HG03045 (cell line): ENCODE measurements around the gene CACNA2D4.

Experiments used
- ATAC-seq: cut with Tn5 transposase; IDR thresholded peaks from one replicate; pipeline ENCODE4 v1.9.1; 2021; ENCODE audit warnings: mild to moderate bottlenecking, moderate library complexity; ENCODE audit not compliant: unreplicated experiment

CACNA2D4 gene

DNA sequence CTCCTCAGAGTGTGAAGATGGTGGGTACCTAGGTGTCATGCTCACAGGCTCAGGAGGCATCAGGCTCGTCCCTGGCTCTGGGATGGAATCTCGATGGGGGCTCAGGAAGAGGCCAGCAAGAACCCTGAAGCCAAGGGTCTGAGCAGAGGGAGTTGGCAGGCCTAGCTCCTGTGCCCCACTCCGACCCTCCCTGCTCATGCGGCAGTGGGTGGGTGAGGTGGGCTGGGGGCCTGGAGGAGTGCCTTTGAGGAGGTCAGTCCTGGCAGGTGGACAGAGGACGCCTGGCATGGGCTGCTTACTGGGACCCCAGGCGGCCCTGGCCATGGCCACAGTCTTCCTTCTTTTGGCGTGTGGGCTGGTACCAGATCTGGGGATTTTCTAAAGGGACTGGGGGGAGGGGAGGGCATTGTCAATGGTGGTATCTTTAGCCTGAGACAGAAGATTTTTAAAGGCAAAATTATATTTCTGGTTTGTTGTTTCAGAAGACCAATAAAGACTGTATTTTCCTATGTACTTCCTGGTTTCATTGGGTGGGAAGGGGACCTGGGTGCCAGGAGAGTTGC lies 82.1 kb downstream of the CACNA2D4 start:
- no peak for ATAC-seq

GRCh38 chr12:1835211-1836131 lies 83.0 kb downstream of the CACNA2D4 start:
- no peak for ATAC-seq

DNA sequence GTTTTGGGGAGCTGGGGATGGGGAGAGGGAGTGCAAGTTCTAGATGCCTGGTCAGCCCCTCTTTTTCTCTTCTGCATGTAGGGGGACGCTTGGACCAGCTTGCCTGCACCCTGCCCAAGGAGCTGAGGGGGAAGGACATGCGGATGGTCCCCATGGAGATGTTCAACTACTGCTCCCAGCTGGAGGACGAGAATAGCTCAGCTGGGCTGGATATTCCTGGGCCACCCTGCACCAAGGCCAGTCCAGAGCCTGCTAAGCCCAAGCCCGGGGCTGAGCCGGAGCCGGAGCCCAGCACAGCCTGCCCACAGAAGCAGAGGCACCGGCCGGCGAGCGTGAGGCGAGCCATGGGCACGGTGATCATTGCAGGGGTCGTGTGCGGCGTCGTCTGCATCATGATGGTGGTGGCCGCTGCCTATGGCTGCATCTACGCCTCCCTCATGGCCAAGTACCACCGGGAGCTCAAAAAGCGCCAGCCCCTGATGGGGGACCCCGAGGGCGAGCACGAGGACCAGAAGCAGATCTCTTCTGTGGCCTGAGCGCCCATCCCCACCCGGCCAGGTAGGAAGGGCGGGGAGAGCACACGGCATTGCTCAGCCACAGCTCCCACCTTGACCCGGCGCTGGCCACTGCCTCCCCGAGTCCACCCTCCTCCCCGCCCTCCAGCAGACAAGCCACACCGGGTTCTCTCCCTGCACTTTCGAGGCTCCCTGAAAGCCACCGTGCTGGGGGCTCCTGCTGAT lies 84.1 kb downstream of the CACNA2D4 start:
- no peak for ATAC-seq

- no peak for ATAC-seq
Measured at GRCh38 chr12:1833596-1834028, 84.8 kb downstream of the CACNA2D4 start.

GRCh38 chr12:1832801-1833595 lies 85.5 kb downstream of the CACNA2D4 start:
- no peak for ATAC-seq

GRCh38 chr12:1830981-1831963 lies 87.2 kb downstream of the CACNA2D4 start:
- ATAC-seq = no peak

GRCh38 chr12:1830401-1830845 lies 88.0 kb downstream of the CACNA2D4 start:
- ATAC-seq = no peak

GRCh38 chr12:1829306-1829900 lies 89.0 kb downstream of the CACNA2D4 start:
- no peak for ATAC-seq

GRCh38 chr12:1828856-1829255 lies 89.6 kb downstream of the CACNA2D4 start:
- no peak for ATAC-seq

GRCh38 chr12:1827826-1828805 lies 90.3 kb downstream of the CACNA2D4 start:
- ATAC-seq = no peak

- ATAC-seq = no peak
Measured at GRCh38 chr12:1826867-1827705, 91.4 kb downstream of the CACNA2D4 start.

DNA sequence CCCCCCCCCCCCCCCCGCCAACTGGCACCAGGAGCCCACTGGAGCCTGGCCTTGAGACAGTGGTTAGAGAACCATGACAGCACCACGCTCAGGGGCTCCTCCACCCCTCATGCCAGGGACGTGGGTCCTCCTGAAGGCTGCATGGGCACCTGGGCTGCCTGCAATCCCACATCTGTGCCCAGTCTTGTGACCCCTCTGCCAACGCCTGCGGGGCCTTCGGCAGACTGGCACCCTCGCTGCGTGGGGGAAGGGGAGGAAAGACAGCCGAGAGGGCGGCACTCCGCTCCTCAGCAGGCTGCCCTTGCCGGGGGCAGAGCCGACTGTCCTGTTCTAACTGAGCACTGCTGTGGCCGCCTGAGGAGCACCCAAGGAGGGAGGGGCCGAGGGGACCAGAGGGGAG lies 92.1 kb downstream of the CACNA2D4 start:
- ATAC-seq = no peak

- ATAC-seq = no peak
Measured at GRCh38 chr12:1825382-1826102, 92.9 kb downstream of the CACNA2D4 start.

GRCh38 chr12:1823237-1823636 lies 95.2 kb downstream of the CACNA2D4 start:
- no peak for ATAC-seq

DNA sequence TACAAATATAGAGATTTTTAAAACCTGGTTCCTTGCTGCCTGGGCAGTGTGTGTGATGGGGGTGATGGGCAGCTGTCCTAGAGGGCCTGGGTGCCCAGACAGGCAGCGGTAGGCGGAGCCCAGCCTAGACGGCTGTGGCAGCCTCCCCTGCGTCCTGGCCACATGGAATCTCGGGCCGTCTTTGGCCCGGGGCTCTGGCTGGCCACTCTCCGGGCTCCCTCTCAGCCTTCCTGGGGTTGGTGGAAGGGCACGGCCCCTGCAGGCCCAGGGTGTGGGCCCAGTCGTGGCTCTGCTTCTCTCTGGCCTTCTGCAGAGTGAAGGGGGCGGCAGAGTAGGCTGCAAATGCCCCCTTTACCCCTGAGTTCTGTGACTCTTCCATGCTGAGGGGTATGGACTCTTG lies 95.8 kb downstream of the CACNA2D4 start:
- no peak for ATAC-seq

GRCh38 chr12:1821805-1822204 lies 96.6 kb downstream of the CACNA2D4 start:
- ATAC-seq = no peak
